Activated CD8-positive, alpha-beta memory T cell treated with anti-CD3 and anti-CD28 coated beads, Interleukin-2, amount 50 U/mL, for 24 hours (primary cell): Measurements from ENCODE around the gene SLC6A12.

Source experiments
- DNase-seq: peaks from one replicate; pipeline ENCODE4 v3.0.0-alpha.2; 2020; ENCODE audit errors: extremely low read depth

The SLC6A12 gene

GRCh38 chr12:234891-235415, 21.0 kb upstream of the SLC6A12 start:
- DNase-seq = no peak

GRCh38 chr12:234019-234418, 20.1 kb upstream of the SLC6A12 start:
- no peak for DNase-seq

DNA sequence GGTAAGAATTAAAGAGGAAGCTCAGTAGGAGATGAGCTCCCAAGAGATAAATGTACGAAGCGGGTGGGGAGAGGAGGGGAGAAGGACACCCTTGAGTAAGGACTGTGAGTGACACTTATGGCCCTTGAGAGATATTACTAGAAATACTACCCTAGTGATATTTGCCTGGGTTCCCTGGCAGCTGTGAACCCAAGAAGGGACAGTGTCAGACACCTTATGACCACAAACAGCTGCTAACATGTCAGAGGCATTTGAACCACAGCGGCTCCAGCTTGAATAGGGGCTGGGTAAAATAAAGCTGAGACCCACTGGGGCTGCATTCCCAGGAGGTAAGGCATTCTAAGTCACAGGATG, 19.6 kb upstream of the SLC6A12 start:
- no peak for DNase-seq

- no peak for DNase-seq
Measured at GRCh38 chr12:232731-233614, 19.0 kb upstream of the SLC6A12 start.

DNA sequence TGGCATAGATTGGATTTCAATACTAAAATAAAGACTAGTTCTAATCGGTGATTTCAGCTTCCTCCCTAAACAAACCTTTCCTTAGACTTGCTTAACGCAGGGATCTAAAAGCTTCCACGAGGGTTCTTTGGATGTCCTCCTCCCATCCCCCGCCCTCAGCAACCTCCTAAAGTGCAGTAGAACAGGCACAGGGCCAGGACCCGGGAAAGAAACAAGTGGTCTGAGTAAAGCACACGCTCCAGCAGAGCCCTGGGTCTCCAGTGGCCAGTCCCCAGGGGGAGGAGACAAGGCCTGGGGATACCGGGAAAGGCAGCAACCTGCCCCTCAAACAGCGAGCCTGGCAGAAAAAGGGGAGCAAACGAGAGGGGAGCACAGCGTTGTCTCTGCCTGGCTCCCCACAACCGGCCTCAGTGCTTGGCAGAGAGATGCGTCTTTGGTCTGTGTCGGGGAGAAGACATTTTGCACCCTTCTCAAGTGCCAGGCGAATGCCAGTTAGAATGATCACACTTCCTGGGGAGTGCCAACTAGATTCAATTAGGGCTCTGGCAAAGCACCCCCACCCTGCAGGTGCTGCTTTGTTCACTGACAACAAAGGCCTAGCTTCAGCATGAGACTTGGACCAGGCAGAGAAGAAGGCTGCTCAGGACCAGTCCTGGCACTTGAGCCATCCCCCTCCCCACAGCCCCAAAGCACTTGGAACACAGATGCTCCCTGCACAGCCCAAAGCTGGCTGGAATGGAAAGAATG, 17.1 kb upstream of the SLC6A12 start:
- DNase-seq = no peak

- no peak for DNase-seq
Measured at GRCh38 chr12:229441-230191, 15.7 kb upstream of the SLC6A12 start.

- no peak for DNase-seq
Measured at GRCh38 chr12:228846-229200, 14.9 kb upstream of the SLC6A12 start.

- no peak for DNase-seq
Measured at GRCh38 chr12:227923-228845, 14.2 kb upstream of the SLC6A12 start.

GRCh38 chr12:227286-227915, 13.4 kb upstream of the SLC6A12 start:
- no peak for DNase-seq

- no peak for DNase-seq
Measured at GRCh38 chr12:226401-226800, 12.4 kb upstream of the SLC6A12 start.

DNA sequence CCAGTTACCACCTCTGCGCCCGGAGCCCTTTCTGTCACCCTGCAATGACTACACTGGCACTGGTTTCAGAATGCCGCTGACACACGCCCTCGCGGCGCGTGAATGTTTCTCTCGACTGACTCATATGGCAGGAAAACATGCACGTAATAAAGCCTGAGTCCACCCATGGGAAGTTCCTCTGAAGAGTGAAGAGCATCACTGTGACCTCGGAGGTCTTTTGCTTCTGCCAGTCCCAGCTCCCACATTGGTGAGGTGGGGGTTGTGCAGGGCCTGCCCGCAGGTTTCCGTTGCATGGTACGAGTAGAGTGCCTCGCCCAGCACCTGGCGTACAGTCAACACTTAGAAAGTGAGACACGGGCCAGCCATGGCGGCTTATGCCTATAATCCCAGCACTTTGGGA, 11.1 kb upstream of the SLC6A12 start:
- DNase-seq = no peak

DNA sequence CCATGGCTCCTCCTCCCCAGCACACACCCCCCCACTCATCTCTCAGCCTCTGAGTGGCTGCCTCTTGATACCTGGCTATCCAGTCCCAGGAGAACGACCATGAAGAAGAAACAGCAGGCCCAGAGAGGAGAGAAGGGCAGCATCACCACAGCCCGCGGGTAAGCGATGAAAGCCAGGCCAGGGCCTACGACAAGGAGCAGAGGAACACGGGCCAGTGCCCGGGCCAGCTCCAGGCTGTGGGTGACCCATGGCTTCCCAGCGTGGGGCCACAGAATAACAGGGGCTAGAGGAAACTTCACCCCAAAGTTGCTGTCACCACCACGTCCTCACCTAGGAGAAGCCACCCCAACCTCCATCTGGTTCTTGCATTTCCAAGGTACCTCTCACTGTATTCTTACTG, 10.4 kb upstream of the SLC6A12 start:
- no peak for DNase-seq

DNA sequence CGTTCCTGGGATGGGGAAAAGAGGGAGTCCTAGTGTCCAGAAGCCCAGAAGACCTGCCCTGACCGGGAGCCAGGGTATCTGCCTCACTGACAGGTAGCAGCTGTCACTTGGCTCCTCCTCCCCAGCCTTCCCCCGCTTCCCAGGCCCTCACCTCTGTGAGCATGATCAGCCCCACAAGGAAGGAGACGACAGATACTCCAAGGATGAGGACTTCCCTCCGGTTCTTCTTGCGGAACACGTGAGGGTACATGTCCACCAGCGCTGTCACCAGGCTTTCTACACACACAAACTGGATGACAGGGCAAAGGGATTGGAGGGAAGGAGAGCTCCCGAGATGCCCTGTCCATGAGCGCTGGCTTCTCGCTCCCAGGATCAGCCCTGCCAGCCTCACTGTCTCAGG, 9.9 kb upstream of the SLC6A12 start:
- DNase-seq = no peak

DNA sequence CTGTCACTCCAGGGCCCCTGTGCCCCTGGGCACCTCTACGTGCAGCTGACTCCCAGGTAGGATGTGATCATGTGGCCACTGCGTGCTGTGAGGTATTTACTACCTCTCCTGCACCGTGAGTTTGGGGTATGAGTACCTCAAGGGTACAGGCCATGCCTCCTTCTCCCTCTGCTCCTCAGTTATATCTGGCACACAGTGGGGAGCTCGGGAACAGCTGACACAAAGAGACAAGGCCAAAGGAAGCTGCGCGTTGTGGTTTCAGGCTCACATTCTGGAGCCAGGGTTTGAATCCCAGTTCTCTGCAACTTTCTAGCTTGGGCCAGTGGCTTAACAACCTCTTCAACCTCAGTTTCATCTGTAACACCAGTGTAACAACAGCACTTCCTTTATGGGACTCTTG, 7.8 kb upstream of the SLC6A12 start:
- no peak for DNase-seq

DNA sequence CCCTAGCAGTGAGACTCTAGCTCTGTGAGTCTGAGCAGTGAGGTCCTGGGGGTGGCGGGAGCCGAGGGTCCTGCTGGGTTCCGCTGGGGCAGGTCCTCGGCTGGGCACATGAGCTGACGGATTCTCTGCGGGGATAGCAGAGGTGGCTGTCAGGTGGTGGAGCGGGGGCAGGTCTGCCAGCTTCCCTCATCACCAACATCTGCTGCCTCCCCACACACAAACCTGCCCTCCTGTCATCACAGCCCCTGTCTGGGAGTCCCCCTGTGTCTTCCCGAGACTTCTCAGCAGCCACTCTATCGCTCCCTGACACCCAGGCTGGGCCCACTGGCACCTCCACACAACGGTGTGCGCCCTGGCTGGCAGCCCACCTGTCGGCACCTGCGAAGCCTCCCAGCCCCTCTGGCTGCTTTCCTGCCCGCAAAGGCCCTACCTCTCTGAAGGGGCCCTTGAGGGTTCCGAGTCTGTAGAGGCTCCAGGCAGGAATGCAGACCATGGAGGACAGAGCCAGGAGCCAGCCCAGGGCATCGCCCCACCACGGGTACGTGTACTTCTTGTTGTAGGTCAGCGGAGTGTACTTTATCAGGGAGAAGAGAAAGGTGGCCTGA, 7.1 kb upstream of the SLC6A12 start:
- no peak for DNase-seq

DNA sequence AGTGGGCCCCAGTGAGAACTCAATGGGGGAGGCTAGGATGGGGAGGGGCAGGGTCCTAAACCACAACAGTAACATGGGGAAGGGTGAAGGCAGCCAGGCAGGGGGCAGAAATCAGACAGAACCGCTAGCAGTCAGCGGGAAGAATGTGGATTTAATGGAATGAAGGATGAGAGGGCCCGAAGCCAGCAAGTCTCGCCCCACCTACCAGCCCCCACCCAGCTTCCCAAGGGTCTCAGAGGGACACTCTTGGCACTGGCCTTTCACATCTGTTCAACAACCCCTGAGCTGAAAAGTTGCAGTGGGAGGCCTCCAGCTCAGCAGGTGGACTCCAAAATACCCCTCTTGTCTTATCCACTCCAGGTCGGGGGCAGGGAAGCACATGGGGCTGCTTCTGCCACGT, 6.5 kb upstream of the SLC6A12 start:
- DNase-seq = no peak

DNA sequence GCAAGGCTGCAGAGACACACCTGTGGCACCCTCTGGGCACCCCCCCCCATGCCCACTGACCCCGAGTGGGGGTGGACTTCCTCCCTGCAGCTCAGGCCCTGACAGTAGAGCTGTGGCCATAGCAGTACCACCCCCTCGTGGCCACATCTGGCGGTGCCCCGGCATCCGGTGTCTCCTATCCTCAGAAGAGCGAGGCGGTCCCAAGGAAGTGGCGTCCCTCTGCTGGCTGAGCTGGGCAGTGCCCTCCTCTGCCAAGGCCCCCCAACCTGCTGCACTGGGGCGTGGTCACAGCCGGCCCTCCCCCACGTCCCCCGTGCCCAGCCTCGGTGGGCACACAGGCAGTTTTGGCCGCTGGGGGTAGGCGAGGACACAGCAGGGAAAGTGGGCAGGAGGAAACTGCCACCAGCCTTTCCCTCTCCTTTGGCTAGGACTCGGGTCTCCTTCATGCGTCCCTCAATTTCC, 6.0 kb upstream of the SLC6A12 start:
- peak; percentile 15 for DNase-seq

DNA sequence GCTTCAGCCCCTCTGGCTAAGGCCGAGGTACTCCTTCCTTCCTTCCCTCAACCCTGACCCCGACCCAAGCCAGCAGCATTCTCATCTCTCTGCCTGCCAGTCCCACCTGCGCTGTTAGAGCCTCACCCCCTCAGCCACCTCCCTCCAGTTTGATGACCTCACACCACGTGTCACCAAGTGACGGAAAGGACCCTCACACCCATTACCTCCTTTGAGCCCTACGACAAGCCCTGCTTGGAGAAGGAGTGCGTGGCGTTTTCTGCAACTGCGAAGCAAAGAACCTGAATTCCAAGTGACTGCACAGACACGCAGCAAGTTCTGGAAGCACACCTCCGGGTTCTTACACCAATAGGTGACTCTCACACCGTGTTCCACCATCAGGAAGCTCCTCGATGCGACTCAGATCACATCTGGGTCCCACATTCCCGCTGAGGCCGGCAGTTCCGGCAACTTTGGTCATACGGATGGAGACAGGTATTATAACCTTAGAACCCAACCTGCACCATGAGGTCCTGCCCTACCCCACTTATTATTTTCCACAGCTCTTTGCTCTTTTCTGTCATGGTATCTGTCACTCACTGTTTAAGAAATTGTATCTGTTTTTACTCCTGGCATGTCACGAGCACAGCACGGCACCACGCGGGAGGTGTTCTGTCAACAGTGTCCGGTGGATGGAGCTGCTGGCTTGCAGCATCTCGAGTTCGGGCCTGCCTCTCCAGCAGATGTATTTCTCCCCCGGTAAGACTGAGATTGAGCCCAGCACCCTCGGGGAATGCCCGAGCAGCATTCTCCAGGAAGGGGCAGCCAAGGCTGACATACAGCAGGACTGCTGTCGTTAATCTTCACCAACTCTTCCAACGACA, 5.0 kb upstream of the SLC6A12 start:
- no peak for DNase-seq

GRCh38 chr12:218221-218620, 4.3 kb upstream of the SLC6A12 start:
- no peak for DNase-seq
